HL-60 (cell line): ENCODE results near the gene VSX2.

Experiments used
- DNase-seq, 2 experiments: peaks; one replicate each; pipeline ENCODE4 v3.0.0-alpha.2; 2010 to 2020; ENCODE audit warnings: low read depth in 1 of 2, low spot score in 1 of 2
- H3K27ac ChIP-seq: fragments of 250-450 bp; sonication (Bioruptor Pico); replicated peaks from 2 replicates; pipeline ENCODE4 v1.5.1; 2020; ENCODE audit warnings: mild to moderate bottlenecking, moderate library complexity
- H3K27me3 ChIP-seq: fragments of 250-450 bp; sonication (Bioruptor Pico); 2 replicates; pipeline ENCODE4 v1.5.1; 2021; ENCODE audit warnings: mild to moderate bottlenecking, moderate library complexity; ENCODE audit not compliant: insufficient read depth, poor library complexity, severe bottlenecking
- H3K4me3 ChIP-seq: replicated peaks from 2 replicates; pipeline ENCODE4 v1.5.1; 2011; ENCODE audit warnings: mild to moderate bottlenecking, control low read depth, low read length; ENCODE audit not compliant: insufficient read depth
- CTCF ChIP-seq: IDR thresholded peaks from one replicate; pipeline ENCODE4 v1.5.1; 2011; ENCODE audit warnings: low read length, control low read depth, inconsistent platforms; ENCODE audit not compliant: insufficient read depth
- GABPA ChIP-seq: IDR thresholded peaks from 2 replicates; pipeline ENCODE4 v1.6.1; 2012; ENCODE audit warnings: low read depth
- POLR2AphosphoS5 ChIP-seq: IDR thresholded peaks from 2 replicates; pipeline ENCODE4 v1.6.1; 2012; ENCODE audit warnings: low read depth
- REST ChIP-seq: IDR thresholded peaks from 2 replicates; pipeline ENCODE4 v1.6.1; 2012; ENCODE audit warnings: low read depth; ENCODE audit not compliant: insufficient replicate concordance
- SPI1 ChIP-seq: IDR thresholded peaks from 2 replicates; pipeline ENCODE4 v1.6.1; 2012; ENCODE audit warnings: low read depth, mild to moderate bottlenecking, borderline replicate concordance

Gene VSX2

GRCh38 chr14:74293606-74294005, 54.4 kb downstream of the VSX2 start:
- Histone ChIP-seq H3K27ac (no peak overlapping the region), H3K27me3 (no peaks in the 10 kb centered on the region), H3K4me3 (no peak overlapping the region)
- TF ChIP-seq CTCF: no peak
- no peak for TF ChIP-seq REST
- TF ChIP-seq POLR2AphosphoS5: no peak
- TF ChIP-seq GABPA: no peak
- no peak for TF ChIP-seq SPI1
- no peak for DNase-seq

GRCh38 chr14:74296037-74296467, 56.8 kb downstream of the VSX2 start:
- no peak for DNase-seq
- no peak for TF ChIP-seq GABPA
- no peak for TF ChIP-seq CTCF
- TF ChIP-seq SPI1: no peak
- no peak for TF ChIP-seq REST
- no peak for TF ChIP-seq POLR2AphosphoS5
- no peak overlapping the region for H3K27ac ChIP-seq
- no peaks in the 10 kb centered on the region for H3K27me3 ChIP-seq
- H3K4me3 ChIP-seq: no peak overlapping the region

GRCh38 chr14:74297986-74298385, 58.7 kb downstream of the VSX2 start:
- TF ChIP-seq SPI1 (no peak), POLR2AphosphoS5 (no peak), GABPA (no peak), REST (no peak), CTCF (no peak)
- Histone ChIP-seq H3K27ac (no peak overlapping the region), H3K27me3 (no peaks in the 10 kb centered on the region), H3K4me3 (no peak overlapping the region)
- DNase-seq: no peak
